Gastrocnemius medialis (tissue), 4 donors: ENCODE measurements around the gene STK39.

ENCODE experiments used
- CTCF ChIP-seq, 5 experiments: fragments of 450-650 bp in 3 of 5; fragments of 200-600 bp in 2 of 5; sonication (generic) in 2 of 5; IDR thresholded peaks in 4 of 5; conservative IDR thresholded peaks in 1 of 5; 1 replicate in 4 of 5; 2 replicates in 1 of 5; pipeline ENCODE4 v1.5.1; 2016 to 2019; ENCODE audit warnings: antibody characterized with exemption in 5 of 5, mild to moderate bottlenecking in 3 of 5, moderate library complexity in 3 of 5
- POLR2A ChIP-seq, 2 donors: fragments of 450-650 bp; IDR thresholded peaks; one replicate each; pipeline ENCODE4 v1.6.1; 2017; ENCODE audit warnings: antibody characterized with exemption in 2 of 2, mild to moderate bottlenecking in 2 of 2, moderate library complexity in 2 of 2

- TF ChIP-seq CTCF (IDR thresholded peaks at IDR 0.05 in 4 of 5, conservative IDR thresholded peaks at IDR 0.05 in 1 of 5) = no peak
- TF ChIP-seq POLR2A (IDR thresholded peaks at IDR 0.05) = no peak
These were observed 81.2 kb downstream of the STK39 start for GRCh38 chr2:168165985-168166901.
